C1 segment of cervical spinal cord (tissue), 14 donors: Measurements from ENCODE around the gene TMEM150C.
"Not testable (repeated sequence)": the region's sequence is repeated elsewhere in the genome, so short reads cannot be mapped to it uniquely, and the experiment has no call there.

Source experiments
- DNase-seq, 14 donors: peaks; one replicate each; lab custom pipeline; 2025; lab: John Stamatoyannopoulos, UW

Gene TMEM150C

DNA sequence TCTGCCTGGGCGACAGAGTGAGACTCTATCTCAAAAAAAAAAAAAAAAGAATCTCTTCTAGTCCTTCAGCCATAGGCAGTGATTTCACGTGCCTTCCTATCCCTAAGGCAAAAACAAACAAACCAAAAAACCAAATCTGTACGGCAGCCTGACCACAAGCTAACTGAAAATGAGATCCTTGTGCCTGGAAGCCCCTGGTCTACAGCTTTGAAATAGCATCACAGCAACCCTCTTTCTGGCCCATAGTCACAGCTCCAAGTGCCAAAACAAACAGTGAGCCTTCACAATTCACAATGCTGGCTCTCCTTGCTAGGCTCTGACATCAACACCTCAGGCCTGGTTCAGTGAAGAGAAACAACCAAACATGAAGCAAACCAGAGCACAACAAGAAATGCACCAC lies 46.1 kb downstream of the TMEM150C start:
- peak in 12 of 14 donors; percentile 6 to 78 (median 54) for DNase-seq

DNA sequence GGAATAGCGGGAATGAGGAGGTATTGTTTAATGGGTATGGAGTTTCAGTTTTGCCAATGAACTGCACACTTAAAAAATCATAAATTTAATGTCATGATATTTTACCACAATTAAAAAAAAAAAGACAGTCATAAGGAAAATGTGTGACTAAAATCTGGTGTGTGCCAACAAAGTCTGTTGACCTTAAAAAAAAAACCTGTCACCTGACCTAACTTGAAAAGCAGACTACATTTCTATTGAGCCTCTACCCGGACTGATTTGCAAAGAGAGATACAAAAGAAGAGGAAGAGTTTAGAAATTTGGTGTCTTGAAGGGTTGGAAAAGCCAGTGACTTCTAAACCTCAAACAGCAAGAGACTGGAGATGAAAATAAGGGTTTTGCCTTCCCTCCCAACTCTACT lies 48.4 kb downstream of the TMEM150C start:
- DNase-seq, result no peak

DNA sequence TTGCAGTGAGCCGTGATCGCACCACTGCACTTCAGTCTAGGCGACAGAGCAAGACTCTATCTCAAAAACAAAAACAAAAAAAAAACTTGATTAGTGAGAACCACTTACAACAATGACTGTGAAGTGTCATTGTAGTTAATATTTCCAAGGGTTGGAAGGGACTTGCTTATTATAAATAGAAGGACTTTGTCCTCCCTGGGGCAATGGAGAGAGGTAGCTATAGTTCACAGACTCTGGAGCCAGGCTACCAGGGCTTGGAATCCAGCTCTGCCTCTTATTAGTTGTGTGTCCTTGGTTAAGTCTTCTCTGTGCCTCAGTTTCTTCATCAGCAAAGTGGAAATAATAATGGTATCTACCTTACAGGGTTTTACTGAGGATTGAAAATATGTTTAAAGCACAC lies 51.6 kb downstream of the TMEM150C start:
- DNase-seq, result no peak

GRCh38 chr4:82508806-82509428 lies 52.9 kb downstream of the TMEM150C start:
- no peak for DNase-seq

GRCh38 chr4:82508011-82508410 lies 53.8 kb downstream of the TMEM150C start:
- DNase-seq, result no peak

DNA sequence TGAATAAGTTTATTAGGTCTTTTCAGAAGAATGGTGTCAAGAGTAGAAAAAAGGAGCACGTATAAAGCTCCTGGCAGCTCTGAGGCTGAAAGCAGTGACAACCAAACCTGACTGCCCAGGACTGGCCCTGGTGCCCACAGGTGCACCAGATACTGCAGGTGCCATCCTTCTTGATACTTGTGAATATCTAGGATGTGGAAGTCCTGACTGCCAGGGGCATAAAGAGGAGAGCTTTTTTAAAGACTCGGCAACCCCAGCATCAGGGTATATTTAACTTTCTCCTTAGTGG lies 60.7 kb downstream of the TMEM150C start:
- DNase-seq, result no peak

DNA sequence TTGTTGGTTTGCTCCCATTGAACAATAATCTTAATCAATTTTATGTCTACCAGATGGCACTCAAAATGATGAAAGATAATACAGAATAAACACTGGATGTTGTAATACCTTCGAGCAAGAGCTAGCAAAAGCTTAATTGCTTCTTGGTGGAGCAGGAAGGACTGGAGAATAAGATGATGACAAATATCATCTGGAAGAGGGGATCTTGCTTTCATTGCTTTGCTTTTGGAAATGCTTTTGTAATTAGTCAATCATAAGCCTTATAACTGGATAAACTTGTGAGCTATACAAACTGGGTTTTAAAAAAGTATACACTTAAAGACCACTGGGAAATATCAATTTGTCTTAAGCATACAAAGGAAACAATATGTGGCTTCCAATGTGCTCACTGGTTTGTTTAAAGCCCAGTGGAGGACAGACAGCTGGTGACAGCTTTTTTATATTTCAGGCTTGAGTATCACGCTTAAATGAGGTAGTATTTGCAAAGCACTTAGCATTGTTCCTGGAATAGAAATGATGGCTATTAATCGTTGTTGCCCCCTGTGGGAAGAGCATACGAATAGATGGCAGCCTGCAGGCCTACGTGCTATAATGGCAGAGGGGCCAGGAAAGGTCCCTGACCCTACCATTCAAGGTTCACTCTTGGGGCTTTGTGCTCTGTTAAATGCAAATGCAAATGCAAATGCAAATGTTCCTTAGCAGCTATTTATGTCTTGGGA lies 61.2 kb downstream of the TMEM150C start:
- DNase-seq, result no peak

- no peak for DNase-seq
Measured at GRCh38 chr4:82499738-82500434, 61.9 kb downstream of the TMEM150C start.

GRCh38 chr4:82496349-82496748 lies 65.4 kb downstream of the TMEM150C start:
- DNase-seq, result no peak

GRCh38 chr4:82495666-82496065 lies 66.1 kb downstream of the TMEM150C start:
- DNase-seq, result no peak

- DNase-seq, result no peak
Measured at GRCh38 chr4:82493721-82494425, 67.9 kb downstream of the TMEM150C start.

GRCh38 chr4:82491251-82491960 lies 70.4 kb downstream of the TMEM150C start:
- no peak for DNase-seq

DNA sequence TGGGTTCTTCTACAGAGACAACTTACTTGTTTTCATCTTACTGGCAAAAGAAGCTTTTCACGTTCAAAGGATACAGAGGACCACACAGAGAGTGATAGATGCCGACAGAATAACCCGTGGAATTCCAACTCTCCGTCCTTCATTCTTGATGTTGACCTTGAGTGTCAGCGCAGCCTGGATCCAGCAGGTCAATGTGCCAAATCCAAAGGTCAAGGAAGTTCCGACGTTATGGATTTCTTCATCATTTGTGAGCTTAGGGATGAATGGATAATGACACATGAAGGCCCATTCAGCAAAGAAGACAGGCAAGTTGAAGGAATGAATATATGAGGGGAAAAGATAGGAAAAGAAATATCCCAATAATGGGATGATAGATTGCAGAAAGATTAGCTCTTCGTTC lies 71.8 kb downstream of the TMEM150C start:
- no peak for DNase-seq

DNA sequence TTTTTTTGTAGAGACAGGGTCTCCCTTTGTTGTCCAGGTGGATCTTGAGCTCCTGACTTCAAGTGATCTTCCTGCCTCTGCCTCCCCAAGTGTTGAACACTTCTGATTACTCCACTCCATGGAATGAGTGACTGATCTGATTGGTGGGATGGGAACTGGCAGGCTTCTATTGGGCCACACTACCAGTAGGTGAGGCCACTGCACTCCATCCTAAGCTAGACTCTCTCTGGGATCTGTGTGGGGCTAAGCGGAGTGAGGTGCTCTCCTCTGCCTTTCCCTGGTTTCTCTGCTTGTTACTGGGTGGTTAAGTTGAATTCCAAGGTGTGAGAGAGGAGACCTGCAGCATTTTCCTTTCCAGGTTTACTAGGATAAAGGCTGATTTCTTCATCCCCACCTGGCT lies 72.7 kb downstream of the TMEM150C start:
- no peak for DNase-seq

DNA sequence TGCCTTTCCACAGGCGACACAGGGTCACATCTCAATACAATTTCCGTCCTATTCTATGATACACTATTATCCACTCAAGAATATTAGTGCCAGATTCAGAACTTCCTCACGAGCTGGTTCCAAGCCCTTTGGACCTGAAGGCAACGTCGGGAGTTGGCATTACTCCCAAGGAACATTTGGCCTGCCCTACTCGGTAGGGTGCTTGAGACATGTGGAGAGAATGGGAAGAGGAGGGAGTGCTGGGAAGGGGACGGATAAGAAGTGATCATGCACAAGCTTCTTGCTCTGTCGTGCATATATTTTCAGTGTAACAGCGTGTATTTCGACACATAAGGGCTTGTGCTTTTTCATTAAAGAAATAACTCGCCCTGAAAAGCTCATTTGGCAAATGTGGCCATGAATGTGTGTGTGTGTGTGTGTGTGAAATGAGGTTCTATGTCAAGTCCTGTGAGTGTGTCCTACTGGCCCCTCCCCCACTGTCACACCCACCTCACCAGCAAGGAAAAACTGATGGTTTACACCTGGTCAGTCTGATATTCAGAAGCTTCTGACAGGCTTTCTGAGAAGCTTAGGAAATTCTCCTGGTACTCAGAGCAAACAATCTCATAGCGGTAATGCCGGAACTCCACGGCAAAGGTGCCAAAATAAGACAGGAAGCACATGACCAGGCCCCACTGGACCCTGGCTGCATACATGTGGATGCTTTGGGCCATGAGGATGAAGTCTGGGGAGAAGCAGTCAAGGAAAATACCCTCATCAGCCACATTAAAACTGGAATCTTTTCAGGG lies 76.6 kb downstream of the TMEM150C start:
- DNase-seq, result peak in 1 of 14 donors; percentile 8

GRCh38 chr4:82482387-82482786 lies 79.4 kb downstream of the TMEM150C start:
- DNase-seq, result no peak

DNA sequence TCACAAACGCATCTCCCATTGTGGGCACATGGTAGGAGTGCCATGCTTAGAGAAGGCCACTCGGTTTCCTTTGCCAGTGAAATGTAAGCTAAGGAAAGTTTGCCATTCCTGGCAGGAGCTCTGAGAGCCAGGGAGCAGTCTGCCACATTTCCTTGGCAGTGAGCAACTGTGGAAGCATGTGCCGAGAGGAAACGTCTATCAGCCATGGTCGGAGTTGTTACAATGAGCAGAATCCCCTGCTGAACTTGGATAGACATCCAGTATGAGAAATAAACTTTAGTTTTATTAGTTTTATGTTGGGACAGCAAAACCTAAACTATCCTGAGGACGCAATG lies 80.3 kb downstream of the TMEM150C start:
- DNase-seq, result no peak

GRCh38 chr4:82480771-82481505 lies 80.8 kb downstream of the TMEM150C start:
- DNase-seq, result no peak

DNA sequence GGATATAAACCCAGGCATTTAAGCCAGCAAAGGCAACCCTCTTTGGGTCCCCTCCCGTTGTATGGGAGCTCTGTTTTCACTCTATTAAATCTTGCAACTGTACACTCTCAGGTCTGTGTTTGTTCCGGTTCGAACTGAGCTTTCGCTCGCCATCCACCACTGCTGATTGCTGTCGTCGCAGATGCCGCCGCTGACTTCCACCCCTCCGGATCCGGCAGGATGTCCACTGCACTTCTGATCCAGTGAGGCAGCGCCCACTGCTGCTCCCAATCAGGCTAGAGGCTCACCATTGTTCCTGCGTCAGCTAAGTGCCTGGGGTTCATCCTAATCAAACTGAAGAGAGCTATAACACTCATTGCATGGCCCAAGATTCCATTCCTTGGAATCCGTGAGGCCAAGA lies 82.2 kb downstream of the TMEM150C start:
- no peak for DNase-seq

DNA sequence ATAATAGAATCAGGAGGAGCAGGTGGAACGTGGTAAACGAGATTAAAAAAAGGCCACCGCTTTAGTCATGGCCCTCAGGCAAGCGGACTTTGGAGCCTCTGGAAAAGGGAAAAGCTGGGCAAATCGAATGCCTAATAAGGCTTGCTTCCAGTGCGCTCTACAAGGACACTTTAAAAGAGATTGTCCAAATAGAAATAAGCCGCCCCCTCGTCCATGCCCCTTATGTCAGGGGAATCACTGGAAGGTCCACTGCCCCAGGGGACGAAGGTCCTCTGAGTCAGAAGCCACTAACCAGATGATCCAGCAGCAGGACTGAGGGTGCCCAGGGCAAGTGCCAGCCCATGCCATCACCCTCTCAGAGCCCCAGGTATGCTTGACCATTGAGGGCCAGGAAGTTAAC lies 84.3 kb downstream of the TMEM150C start:
- not testable (repeated sequence) for DNase-seq
